Measurements from ENCODE around the gene ERMN. TPM values are rescaled to one million over a fixed set of nuclear protein-coding genes. Genes with fewer than 3 reads are reported as not detected.
A peak's percentile ranks its signal among the peaks of the same experiment; 100 is the strongest.

The ERMN gene
- total RNA-seq, 2 donors from 2014 or later, result not detected

DNA sequence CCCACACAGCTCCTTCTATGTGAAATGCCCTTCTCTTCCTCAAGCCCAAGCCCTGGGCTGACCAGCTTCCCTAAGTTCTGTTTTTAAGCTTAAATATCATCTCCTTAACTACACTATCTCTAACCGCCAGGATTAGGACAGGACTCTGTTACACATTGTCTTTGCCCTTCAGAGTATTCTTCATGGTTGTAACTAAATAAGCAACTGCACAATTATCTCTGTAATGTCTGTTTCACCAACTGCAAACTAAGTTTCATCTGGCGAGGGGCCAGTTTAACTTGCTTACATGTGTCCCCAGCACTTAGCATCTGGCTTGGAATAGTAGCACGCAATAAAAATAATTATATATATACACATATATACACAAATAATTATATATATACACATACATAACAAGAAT, 1.1 kb upstream of the ERMN start:
- no peaks in the 10 kb centered on the region for H3K27me3 ChIP-seq
- TF ChIP-seq, protein P1, sequence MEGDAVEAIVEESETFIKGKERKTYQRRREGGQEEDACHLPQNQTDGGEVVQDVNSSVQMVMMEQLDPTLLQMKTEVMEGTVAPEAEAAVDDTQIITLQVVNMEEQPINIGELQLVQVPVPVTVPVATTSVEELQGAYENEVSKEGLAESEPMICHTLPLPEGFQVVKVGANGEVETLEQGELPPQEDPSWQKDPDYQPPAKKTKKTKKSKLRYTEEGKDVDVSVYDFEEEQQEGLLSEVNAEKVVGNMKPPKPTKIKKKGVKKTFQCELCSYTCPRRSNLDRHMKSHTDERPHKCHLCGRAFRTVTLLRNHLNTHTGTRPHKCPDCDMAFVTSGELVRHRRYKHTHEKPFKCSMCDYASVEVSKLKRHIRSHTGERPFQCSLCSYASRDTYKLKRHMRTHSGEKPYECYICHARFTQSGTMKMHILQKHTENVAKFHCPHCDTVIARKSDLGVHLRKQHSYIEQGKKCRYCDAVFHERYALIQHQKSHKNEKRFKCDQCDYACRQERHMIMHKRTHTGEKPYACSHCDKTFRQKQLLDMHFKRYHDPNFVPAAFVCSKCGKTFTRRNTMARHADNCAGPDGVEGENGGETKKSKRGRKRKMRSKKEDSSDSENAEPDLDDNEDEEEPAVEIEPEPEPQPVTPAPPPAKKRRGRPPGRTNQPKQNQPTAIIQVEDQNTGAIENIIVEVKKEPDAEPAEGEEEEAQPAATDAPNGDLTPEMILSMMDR (IDR thresholded peaks at IDR 0.05), result no peak
- no peak for DNase-seq (ENCODE audit: low spot score)
- no peaks in the 10 kb centered on the region for H3K36me3 ChIP-seq
- no peak overlapping the region for H3K4me3 ChIP-seq
- H3K27ac ChIP-seq, result peak overlapping the region in 1 of 2 donors; percentile 57
- peaks cover 0 to 12% of the 10 kb centered on the region in 2 donors for H3K4me1 ChIP-seq
- no peaks in the 10 kb centered on the region for H3K9me3 ChIP-seq

DNA sequence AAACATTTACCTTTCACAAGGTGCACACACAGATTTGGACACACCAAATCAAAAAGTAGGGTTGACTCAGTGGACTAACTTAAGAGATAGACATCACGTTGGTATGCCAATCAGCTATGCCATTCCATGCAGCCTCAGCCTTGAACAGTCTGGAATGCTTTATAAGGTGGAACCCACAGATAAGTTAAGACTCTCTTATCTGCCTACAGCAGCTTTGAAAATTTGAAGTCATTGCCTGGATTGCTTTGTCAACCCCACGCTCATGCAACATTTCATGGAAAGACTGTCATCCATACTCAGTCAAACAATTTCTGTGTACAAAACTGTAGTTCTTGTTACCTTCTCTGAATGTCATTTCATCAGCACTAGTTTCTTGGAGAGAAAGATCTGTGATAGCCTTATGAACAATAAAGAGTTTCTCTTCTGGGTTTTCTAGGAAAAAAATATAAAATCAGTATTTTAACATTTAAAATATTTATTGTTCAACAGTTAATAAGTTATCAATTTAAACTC, 1.2 kb downstream of the ERMN start:
- Histone ChIP-seq H3K4me3 (no peak overlapping the region), H3K9me3 (no peaks in the 10 kb centered on the region), H3K36me3 (no peaks in the 10 kb centered on the region), H3K27me3 (no peaks in the 10 kb centered on the region), H3K4me1 (peaks cover 0 to 12% of the 10 kb centered on the region in 2 donors), H3K27ac (no peak overlapping the region)
- no peak for DNase-seq (ENCODE audit: low spot score)
- TF ChIP-seq, protein P1 (IDR thresholded peaks at IDR 0.05), result no peak

DNA sequence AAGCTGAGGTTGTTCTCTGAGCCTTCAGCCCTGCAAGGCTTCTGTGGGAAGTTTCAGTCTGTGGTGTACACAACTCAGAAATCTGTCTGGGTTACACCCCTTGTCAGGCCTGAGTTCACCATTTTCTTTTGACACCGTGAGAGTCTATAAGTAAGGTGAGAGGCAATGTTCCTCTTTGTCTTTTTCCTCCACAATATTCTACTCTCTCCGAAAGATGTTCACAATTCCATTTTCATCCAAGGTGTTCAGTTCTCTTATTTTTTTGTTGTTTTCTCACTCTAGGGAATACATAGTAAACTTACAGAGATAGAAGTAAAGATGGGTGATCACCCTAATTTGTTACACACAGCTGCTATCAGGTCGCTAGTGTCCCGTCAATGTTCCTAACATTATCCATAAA, 3.2 kb downstream of the ERMN start:
- Histone ChIP-seq H3K4me3 (no peak overlapping the region), H3K27me3 (no peaks in the 10 kb centered on the region), H3K4me1 (peaks cover 0 to 4% of the 10 kb centered on the region in 2 donors), H3K27ac (no peak overlapping the region), H3K36me3 (no peaks in the 10 kb centered on the region), H3K9me3 (no peaks in the 10 kb centered on the region)
- TF ChIP-seq, protein P1 (IDR thresholded peaks at IDR 0.05), result no peak
- DNase-seq (ENCODE audit: low spot score), result no peak

DNA sequence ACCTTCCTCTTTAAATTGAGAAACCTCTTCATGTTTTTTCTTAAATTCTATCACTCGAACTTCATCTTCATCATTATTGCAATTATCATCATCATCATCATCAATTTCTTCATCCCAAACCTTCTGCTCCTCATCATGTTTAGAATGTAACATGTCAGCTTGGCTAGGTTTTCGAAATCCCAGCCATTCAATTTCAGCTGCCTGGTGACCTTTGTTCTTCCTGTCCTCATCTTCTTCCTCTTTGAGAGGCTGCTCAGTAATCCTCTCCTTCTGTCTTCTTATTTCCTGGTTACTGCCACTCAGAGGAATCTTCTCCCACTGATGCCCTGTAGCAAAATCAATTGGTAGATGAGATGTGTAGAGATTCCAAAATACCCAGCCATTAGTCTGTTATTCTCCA, 4.2 kb downstream of the ERMN start:
- Histone ChIP-seq H3K9me3 (no peaks in the 10 kb centered on the region), H3K27ac (no peak overlapping the region), H3K27me3 (no peaks in the 10 kb centered on the region), H3K4me3 (no peak overlapping the region), H3K4me1 (no peaks in the 10 kb centered on the region), H3K36me3 (no peaks in the 10 kb centered on the region)
- DNase-seq (ENCODE audit: low spot score), result no peak
- TF ChIP-seq, protein P1 (IDR thresholded peaks at IDR 0.05), result no peak

DNA sequence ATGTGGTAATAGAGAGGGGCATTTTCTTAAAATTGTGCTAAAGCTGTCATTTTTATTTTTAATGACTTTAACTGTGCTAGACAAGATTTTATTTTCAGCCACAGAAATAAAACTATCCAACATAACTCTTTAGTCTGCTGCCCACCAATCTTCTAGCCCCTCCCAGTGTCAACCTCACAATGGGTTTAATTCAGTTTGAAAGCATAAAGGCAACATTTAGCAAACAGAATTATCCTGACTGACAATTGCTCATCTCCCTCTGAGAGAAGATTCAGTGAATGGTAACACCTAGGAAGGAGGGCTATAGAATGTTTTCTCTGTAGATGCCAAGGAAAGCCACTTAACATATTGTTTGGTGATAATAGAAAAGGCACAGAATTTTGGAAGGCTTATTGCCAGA, 5.2 kb downstream of the ERMN start:
- TF ChIP-seq, protein P1 (IDR thresholded peaks at IDR 0.05), result no peak
- no peaks in the 10 kb centered on the region for H3K9me3 ChIP-seq
- H3K36me3 ChIP-seq, result no peaks in the 10 kb centered on the region
- no peak overlapping the region for H3K27ac ChIP-seq
- H3K27me3 ChIP-seq, result no peaks in the 10 kb centered on the region
- H3K4me1 ChIP-seq, result no peaks in the 10 kb centered on the region
- no peak for DNase-seq (ENCODE audit: low spot score)
- no peak overlapping the region for H3K4me3 ChIP-seq

DNA sequence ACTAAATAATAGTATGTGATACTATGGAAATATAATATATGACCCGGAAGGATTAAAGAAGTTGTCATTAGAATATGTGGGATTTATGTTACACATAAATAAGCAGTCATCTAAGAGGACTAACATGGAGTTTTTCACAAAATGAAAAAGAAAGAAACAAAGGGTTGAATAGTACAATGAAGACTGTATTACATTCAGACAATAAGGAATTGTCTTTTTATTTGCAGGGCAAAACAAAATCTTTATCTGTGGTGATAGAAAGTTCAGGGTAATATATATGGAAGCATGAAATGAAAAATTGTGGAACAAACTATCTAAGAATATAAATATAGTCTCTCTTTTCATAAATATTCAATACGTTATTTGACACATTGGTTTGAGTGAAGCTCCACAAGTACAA, 5.8 kb downstream of the ERMN start:
- TF ChIP-seq, protein P1 (IDR thresholded peaks at IDR 0.05), result no peak
- no peaks in the 10 kb centered on the region for H3K4me1 ChIP-seq
- H3K27ac ChIP-seq, result no peak overlapping the region
- H3K9me3 ChIP-seq, result no peaks in the 10 kb centered on the region
- no peaks in the 10 kb centered on the region for H3K27me3 ChIP-seq
- no peaks in the 10 kb centered on the region for H3K36me3 ChIP-seq
- H3K4me3 ChIP-seq, result no peak overlapping the region
- no peak for DNase-seq (ENCODE audit: low spot score)
